ENCODE measurements around the gene MYO7B. TPM values are rescaled to one million over a fixed set of nuclear protein-coding genes. Genes with fewer than 3 reads are reported as not detected.
A peak's percentile ranks its signal among the peaks of the same experiment; 100 is the strongest.

The MYO7B gene
- total and polyA plus RNA-seq, 8 donors, result under 0.01 to 155 (median 0.48) TPM; not detected in 2

DNA sequence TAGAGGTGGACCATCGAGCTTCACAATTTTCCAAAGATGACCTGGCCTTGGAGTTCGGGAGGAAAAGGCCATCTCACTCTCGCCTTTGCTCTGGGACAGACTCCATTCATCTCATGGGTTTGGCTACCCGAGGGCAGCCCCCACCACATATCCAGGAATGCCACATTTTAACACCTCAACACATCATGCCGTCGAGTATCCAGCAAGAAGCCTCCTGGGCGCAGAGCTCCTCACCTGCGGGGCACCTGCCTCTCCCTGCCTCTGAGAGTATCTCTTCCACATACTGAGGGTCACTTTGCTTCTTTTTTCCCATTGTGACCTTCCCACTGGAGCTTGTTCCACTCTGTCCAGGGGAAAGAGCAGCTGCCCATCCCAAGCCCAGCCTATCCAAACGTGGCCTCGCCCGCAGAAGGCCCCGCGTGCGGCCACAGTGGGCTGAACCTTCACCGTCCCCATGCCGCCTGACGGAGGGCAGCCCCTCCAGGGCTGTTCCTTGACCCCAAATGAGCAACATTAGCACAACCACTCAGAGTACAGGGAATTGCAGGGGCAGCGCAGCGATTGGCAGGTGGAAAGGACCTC is 145.3 kb downstream of the MYO7B start:
- peak overlapping the region in 4 of 5 donors; percentile 34 to 72 (median 54) for H3K27ac ChIP-seq

GRCh38 chr2:127681288-127681804 is 145.9 kb downstream of the MYO7B start:
- no peaks in the 10 kb centered on the region for H3K9me3 ChIP-seq
- intact Hi-C loops (cut with DNase I; ENCODE audit: low total_unique reads), result no loop called here
- peaks cover 6 to 47% (median 29%) of the 10 kb centered on the region in 4 donors for H3K4me1 ChIP-seq
- 35 to 48% (median 46%) methylated on average over 16 to 25 of the region's 25 CpGs for WGBS, 5 donors
- peak overlapping the region in 3 of 4 donors; percentile 16 to 22 (median 21) for H3K4me3 ChIP-seq
- TF ChIP-seq POLR2A (IDR thresholded peaks at IDR 0.05), result no peak
- peak overlapping the region in 4 of 5 donors; percentile 34 to 72 (median 54) for H3K27ac ChIP-seq
- H3K27me3 ChIP-seq, result peaks cover 0 to 7% (median 4%) of the 10 kb centered on the region in 3 donors
- H3K36me3 ChIP-seq, result no peaks in the 10 kb centered on the region
- DNase-seq, result no peak

More for the DNA sequence above, 145.3 kb downstream of the MYO7B start:
- Histone ChIP-seq H3K27me3 (peaks cover 0 to 13% (median 6%) of the 10 kb centered on the region in 3 donors), H3K4me3 (peak overlapping the region in 3 of 4 donors; percentile 16 to 22 (median 21)), H3K4me1 (peaks cover 6 to 53% (median 32%) of the 10 kb centered on the region in 4 donors), H3K36me3 (no peaks in the 10 kb centered on the region), H3K9me3 (no peaks in the 10 kb centered on the region)
- TF ChIP-seq, protein P1, sequence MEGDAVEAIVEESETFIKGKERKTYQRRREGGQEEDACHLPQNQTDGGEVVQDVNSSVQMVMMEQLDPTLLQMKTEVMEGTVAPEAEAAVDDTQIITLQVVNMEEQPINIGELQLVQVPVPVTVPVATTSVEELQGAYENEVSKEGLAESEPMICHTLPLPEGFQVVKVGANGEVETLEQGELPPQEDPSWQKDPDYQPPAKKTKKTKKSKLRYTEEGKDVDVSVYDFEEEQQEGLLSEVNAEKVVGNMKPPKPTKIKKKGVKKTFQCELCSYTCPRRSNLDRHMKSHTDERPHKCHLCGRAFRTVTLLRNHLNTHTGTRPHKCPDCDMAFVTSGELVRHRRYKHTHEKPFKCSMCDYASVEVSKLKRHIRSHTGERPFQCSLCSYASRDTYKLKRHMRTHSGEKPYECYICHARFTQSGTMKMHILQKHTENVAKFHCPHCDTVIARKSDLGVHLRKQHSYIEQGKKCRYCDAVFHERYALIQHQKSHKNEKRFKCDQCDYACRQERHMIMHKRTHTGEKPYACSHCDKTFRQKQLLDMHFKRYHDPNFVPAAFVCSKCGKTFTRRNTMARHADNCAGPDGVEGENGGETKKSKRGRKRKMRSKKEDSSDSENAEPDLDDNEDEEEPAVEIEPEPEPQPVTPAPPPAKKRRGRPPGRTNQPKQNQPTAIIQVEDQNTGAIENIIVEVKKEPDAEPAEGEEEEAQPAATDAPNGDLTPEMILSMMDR (IDR thresholded peaks at IDR 0.05), result no peak
- no peak for TF ChIP-seq POLR2A (IDR thresholded peaks at IDR 0.05)
- no peak for TF ChIP-seq EP300 (IDR thresholded peaks at IDR 0.05)
- TF ChIP-seq POLR2AphosphoS5 (IDR thresholded peaks at IDR 0.05), result no peak
- 77 to 84% (median 82%) methylated on average over 19 of the region's 19 CpGs for WGBS, 5 donors
- intact Hi-C loops (cut with DNase I; ENCODE audit: low total_unique reads), result no loop called here
- DNase-seq, result no peak

DNA sequence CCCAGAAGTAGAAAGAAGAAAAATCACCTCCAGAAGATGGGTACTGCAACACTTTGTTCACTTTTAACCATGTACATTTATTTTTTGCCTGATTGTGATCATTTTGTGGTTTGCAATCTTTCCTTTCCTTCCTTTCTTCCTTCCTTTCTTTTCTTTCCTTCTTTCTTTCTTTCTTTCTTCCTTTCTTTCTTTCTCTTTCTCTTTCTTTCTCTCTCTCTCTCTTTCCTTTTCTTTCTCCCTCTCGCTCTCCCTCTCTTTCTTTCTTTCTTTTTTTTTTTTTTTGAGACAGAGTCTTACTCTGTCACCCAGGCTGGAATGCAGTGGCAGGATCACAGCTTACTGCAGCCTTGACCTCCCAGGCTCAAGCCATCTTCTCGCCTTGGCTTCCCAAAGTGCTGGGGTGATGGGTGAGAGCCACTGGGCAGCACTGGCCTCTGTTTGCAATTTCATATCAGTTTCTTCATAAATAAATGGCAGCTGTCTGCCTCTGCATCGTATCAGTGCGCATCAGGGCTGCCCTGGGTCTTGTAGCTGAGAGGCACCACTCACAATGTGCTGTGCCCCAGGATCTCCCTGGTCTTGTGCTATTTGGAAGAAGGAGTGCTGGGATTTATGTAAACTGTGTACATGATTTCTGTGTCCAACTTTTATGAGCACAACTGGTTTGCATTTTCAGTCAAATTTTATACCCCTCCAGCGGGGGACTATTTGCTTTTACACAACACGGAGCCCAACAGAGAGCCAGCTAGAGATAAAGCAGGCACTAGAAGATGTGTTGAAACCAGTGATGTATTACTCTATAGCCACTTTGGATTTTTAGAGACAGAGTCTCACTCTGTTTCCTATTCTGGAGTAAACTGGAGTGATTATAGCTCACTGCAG is 146.7 kb downstream of the MYO7B start:
- H3K36me3 ChIP-seq, result no peaks in the 10 kb centered on the region
- H3K27ac ChIP-seq, result peak overlapping the region in 1 of 5 donors; percentile 72
- intact Hi-C loops (cut with DNase I; ENCODE audit: low total_unique reads), result no loop called here
- no peaks in the 10 kb centered on the region for H3K9me3 ChIP-seq
- no peak overlapping the region for H3K4me3 ChIP-seq
- WGBS, 5 donors, result 62 to 84% (median 76%) methylated on average over 6 of the region's 6 CpGs
- H3K27me3 ChIP-seq, result no peaks in the 10 kb centered on the region
- DNase-seq, result no peak
- TF ChIP-seq EP300 (IDR thresholded peaks at IDR 0.05) (no peak), POLR2A (IDR thresholded peaks at IDR 0.05) (no peak), POLR2AphosphoS5 (IDR thresholded peaks at IDR 0.05) (no peak)
- TF ChIP-seq, protein P1 (IDR thresholded peaks at IDR 0.05), result no peak
- peaks cover 6 to 39% (median 23%) of the 10 kb centered on the region in 4 donors for H3K4me1 ChIP-seq

DNA sequence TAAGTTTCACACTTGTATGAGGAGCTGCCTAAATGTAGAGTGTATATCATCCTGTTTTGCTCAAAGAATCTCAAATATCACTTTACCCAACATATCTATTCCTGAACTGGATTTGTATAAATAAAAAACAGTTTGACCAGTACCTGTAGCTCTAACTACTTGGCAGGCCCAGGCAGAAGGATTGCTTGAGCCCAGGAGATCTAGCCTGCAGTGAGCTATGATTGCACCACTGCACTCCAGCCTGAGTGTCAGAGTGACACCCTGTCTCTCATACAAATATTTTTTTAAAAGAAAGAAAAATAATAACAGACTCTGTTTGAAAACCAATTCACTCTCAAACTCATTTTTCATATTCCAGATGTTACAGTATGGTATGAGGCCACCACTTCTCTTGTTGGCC is 147.6 kb downstream of the MYO7B start:
- intact Hi-C loops (cut with DNase I; ENCODE audit: low total_unique reads), result no loop called here
- Histone ChIP-seq H3K36me3 (no peaks in the 10 kb centered on the region), H3K9me3 (no peaks in the 10 kb centered on the region), H3K4me1 (peaks cover 6 to 35% (median 22%) of the 10 kb centered on the region in 4 donors), H3K27ac (peak overlapping the region in 2 of 5 donors; percentile 32 to 69), H3K4me3 (no peak overlapping the region), H3K27me3 (no peaks in the 10 kb centered on the region)
- TF ChIP-seq POLR2AphosphoS5 (IDR thresholded peaks at IDR 0.05) (no peak), POLR2A (IDR thresholded peaks at IDR 0.05) (no peak), EP300 (IDR thresholded peaks at IDR 0.05) (no peak)
- TF ChIP-seq, protein P1 (IDR thresholded peaks at IDR 0.05), result no peak
- DNase-seq, result no peak

Measured in stomach (tissue), 9 donors.